GM12878 (cell line): ENCODE data around the gene UQCRQ. TPM values are rescaled to one million over a fixed set of nuclear protein-coding genes. Genes with fewer than 3 reads are reported as not detected.

Experiments used
- ATF2 ChIP-seq: IDR thresholded peaks from 2 replicates; pipeline ENCODE4 v1.6.1; 2012; ENCODE audit warnings: low read length, inconsistent platforms
- GATAD2B ChIP-seq: fragments of 450-650 bp; conservative IDR thresholded peaks from 2 replicates; pipeline ENCODE4 v1.6.1; 2017; ENCODE audit warnings: low read depth, mild to moderate bottlenecking, moderate library complexity
- NKRF ChIP-seq: fragments of 450-650 bp; conservative IDR thresholded peaks from 2 replicates; pipeline ENCODE4 v1.6.1; 2017; ENCODE audit warnings: mild to moderate bottlenecking, moderate library complexity
- REST ChIP-seq: IDR thresholded peaks from 2 replicates; pipeline ENCODE4 v1.6.1; 2012; ENCODE audit warnings: mild to moderate bottlenecking, low read depth, low read length
- SIX5 ChIP-seq: IDR thresholded peaks from 2 replicates; pipeline ENCODE4 v1.6.1; 2011; ENCODE audit warnings: mild to moderate bottlenecking, low read depth, low read length, moderate library complexity; ENCODE audit not compliant: severe bottlenecking
- SP1 ChIP-seq: IDR thresholded peaks from one replicate; pipeline ENCODE4 v1.6.1; 2011; ENCODE audit warnings: low read depth, low read length
- SREBF1 ChIP-seq: IDR thresholded peaks from 2 replicates; pipeline ENCODE4 v1.6.1; 2012; ENCODE audit warnings: mild to moderate bottlenecking, low read length
- polyA plus RNA-seq, 11 experiments: library from polyadenylated mRNA; depleted of rRNA in 4 of 11; unstranded in 6 of 11; stranded (reverse) in 5 of 11; fragments of >200 nt; fragmentation: Nextera tagmentation in 4 of 11; fragmentation: Illumina TruSeq in 1 of 11; extraction: Ambion mirVana in 4 of 11; extraction: Trizol in 1 of 11; gene quantifications; 1 replicate in 1 of 11; 2 replicates in 10 of 11; pipeline versions ENCODE4 v1.2.1 to v1.2.3, GENCODE V29; 2011 to 2016; ENCODE audit warnings: inconsistent platforms in 2 of 11, missing spikeins in 2 of 11, low read depth in 1 of 11
- total RNA-seq, 4 experiments: library from RNA; depleted of rRNA in 3 of 4; stranded (reverse); fragments of >200 nt in 3 of 4; fragmentation: Illumina TruSeq in 1 of 4; extraction: Trizol in 1 of 4; gene quantifications; 2 replicates each; pipeline versions ENCODE4 v1.2.1 to v1.2.3, GENCODE V29; 2013 to 2021

The UQCRQ gene
- total and polyA plus RNA-seq, 10 of the 15 experiments (the other 5 are each of a cell fraction or from before 2014, with no cell fraction given) = 121 to 1,579 (median 408) TPM

- TF ChIP-seq NKRF (no peak), SIX5 (no peak), GATAD2B (no peak), SP1 (no peak), REST (no peak), ATF2 (no peak), SREBF1 (no peak)
These were observed 23.1 kb downstream of the UQCRQ start (continued) for GRCh38 chr5:132889501-132889900.
